SK-N-SH (cell line): ENCODE results near the gene MICALL1. TPM values are rescaled to one million over a fixed set of nuclear protein-coding genes. Genes with fewer than 3 reads are reported as not detected.

ENCODE experiments used
- CTCF ChIA-PET: fragments of 300-600, 350-600 bp; formaldehyde crosslinking; extraction: SDS; loops from one replicate; lab custom pipeline; 2021; lab: Yijun Ruan, JAX
- POLR2A ChIA-PET: fragments of 350-600 bp; sonication (Branson Sonifier 250); formaldehyde crosslinking; extraction: SDS; loops from one replicate; lab custom pipeline; 2020; ENCODE audit warnings: antibody characterized with exemption, inconsistent platforms; lab: Yijun Ruan, JAX
- DNase-seq: peaks from one replicate; pipeline ENCODE4 v3.0.0; 2012
- H2AFZ ChIP-seq: fragments of 200-600 bp; sonication (generic); 2 replicates; pipeline ENCODE4 v1.8.1; 2016; ENCODE audit warnings: antibody characterized with exemption, mild to moderate bottlenecking, low read depth
- H3F3A ChIP-seq: fragments of 200-600 bp; sonication (generic); replicated peaks from 2 replicates; pipeline ENCODE3; 2016; ENCODE audit warnings: antibody characterized with exemption, mild to moderate bottlenecking; ENCODE audit not compliant: insufficient read depth
- H3K27ac ChIP-seq, 2 experiments: fragments of 200-500 bp in 1 of 2; fragments of 200-600 bp in 1 of 2; sonication (Bioruptor generic) in 1 of 2; sonication (generic), shearing (Covaris generic) in 1 of 2; 2 replicates each; pipeline versions ENCODE4 v1.5.1 to v1.6.1; 2014 to 2016; ENCODE audit warnings: low read depth in 2 of 2, inconsistent platforms in 1 of 2, low read length in 1 of 2, mild to moderate bottlenecking in 1 of 2, mixed read lengths in 1 of 2
- H3K27me3 ChIP-seq: fragments of 200-600 bp; sonication (generic), shearing (Covaris generic); 2 replicates; pipeline ENCODE4 v1.6.1; 2016; ENCODE audit warnings: mixed run types; ENCODE audit not compliant: insufficient read depth
- H3K36me3 ChIP-seq, 2 experiments: fragments of 200-500 bp in 1 of 2; fragments of 200-600 bp in 1 of 2; sonication (Bioruptor generic) in 1 of 2; sonication (generic) in 1 of 2; replicated peaks in 1 of 2; 2 replicates each; pipeline versions ENCODE3 to v1.5.1; 2014 to 2016; ENCODE audit warnings: low read length in 1 of 2, mild to moderate bottlenecking in 1 of 2; ENCODE audit not compliant: insufficient read depth in 2 of 2, control insufficient read depth in 1 of 2
- H3K4me1 ChIP-seq, 2 experiments: fragments of 200-500 bp in 1 of 2; fragments of 200-600 bp in 1 of 2; sonication (Bioruptor generic) in 1 of 2; sonication (generic), shearing (Covaris generic) in 1 of 2; 2 replicates each; pipeline versions ENCODE4 v1.5.1 to v1.6.1; 2014 to 2016; ENCODE audit warnings: low read depth in 1 of 2, low read length in 1 of 2, mixed run types in 1 of 2; ENCODE audit not compliant: insufficient read depth in 2 of 2, control insufficient read depth in 1 of 2
- H3K4me2 ChIP-seq: fragments of 200-600 bp; sonication (generic), shearing (Covaris generic); 2 replicates; pipeline ENCODE4 v1.6.1; 2017; ENCODE audit warnings: mixed run types
- H3K4me3 ChIP-seq, 2 experiments: fragments of 200-500 bp in 1 of 2; fragments of 200-600 bp in 1 of 2; sonication (Bioruptor generic) in 1 of 2; sonication (generic), shearing (Covaris generic) in 1 of 2; 2 replicates each; pipeline versions ENCODE4 v1.5.1 to v1.8.1; 2014 to 2016; ENCODE audit warnings: low read depth in 2 of 2, inconsistent platforms in 1 of 2, low read length in 1 of 2, mild to moderate bottlenecking in 1 of 2, mixed read lengths in 1 of 2, moderate library complexity in 1 of 2
- H3K79me2 ChIP-seq: fragments of 200-600 bp; sonication (generic); 2 replicates; pipeline ENCODE4 v1.8.1; 2017; ENCODE audit warnings: mild to moderate bottlenecking; ENCODE audit not compliant: insufficient read depth
- H3K9ac ChIP-seq: fragments of 200-600 bp; sonication (generic); 2 replicates; pipeline ENCODE4 v1.6.1; 2017; ENCODE audit warnings: mixed run types
- H3K9me2 ChIP-seq: fragments of 200-600 bp; sonication (generic); 2 replicates; pipeline ENCODE4 v1.6.1; 2017; ENCODE audit warnings: mixed run types
- H3K9me3 ChIP-seq: fragments of 200-600 bp; sonication (generic); 2 replicates; pipeline ENCODE4 v1.6.1; 2017; ENCODE audit warnings: mixed run types, mild to moderate bottlenecking, moderate library complexity
- H4K20me1 ChIP-seq: fragments of 200-600 bp; sonication (generic); 2 replicates; pipeline ENCODE4 v1.6.1; 2017; ENCODE audit warnings: mild to moderate bottlenecking, mixed run types; ENCODE audit not compliant: insufficient read depth
- FOSL2 ChIP-seq: IDR thresholded peaks from 2 replicates; pipeline ENCODE4 v1.4.0; 2012; ENCODE audit warnings: low read depth, mild to moderate bottlenecking, moderate library complexity, borderline replicate concordance
- GABPA ChIP-seq: IDR thresholded peaks from 2 replicates; pipeline ENCODE4 v1.4.0; 2012; ENCODE audit warnings: low read depth, mild to moderate bottlenecking
- GATA2 ChIP-seq: sonication (generic); formaldehyde crosslinking; IDR thresholded peaks from 2 replicates; pipeline ENCODE4 v1.5.0; 2020; ENCODE audit warnings: mild to moderate bottlenecking, missing genetic modification reagents
- JUND ChIP-seq: IDR thresholded peaks from 2 replicates; pipeline ENCODE4 v1.4.0; 2012
- MEF2A ChIP-seq: IDR thresholded peaks from 2 replicates; pipeline ENCODE4 v1.4.0; 2012; ENCODE audit warnings: low read depth, borderline replicate concordance
- NRF1 ChIP-seq: IDR thresholded peaks from 2 replicates; pipeline ENCODE4 v1.6.1; 2012; ENCODE audit warnings: low read depth, mild to moderate bottlenecking, low read length
- POLR2AphosphoS5 ChIP-seq: IDR thresholded peaks from 2 replicates; pipeline ENCODE4 v1.6.1; 2012; ENCODE audit warnings: low read depth, low read length
- RAD21 ChIP-seq: IDR thresholded peaks from 2 replicates; pipeline ENCODE4 v1.6.1; 2012; ENCODE audit warnings: mild to moderate bottlenecking, low read length
- RFX5 ChIP-seq: IDR thresholded peaks from 2 replicates; pipeline ENCODE4 v1.6.1; 2012; ENCODE audit warnings: mild to moderate bottlenecking, improper control_type of control experiment, low read length
- RXRA ChIP-seq: IDR thresholded peaks from 2 replicates; pipeline ENCODE4 v1.4.0; 2012; ENCODE audit warnings: low read depth, mild to moderate bottlenecking, borderline replicate concordance
- SIN3A ChIP-seq: IDR thresholded peaks from 2 replicates; pipeline ENCODE4 v1.6.1; 2012; ENCODE audit warnings: low read depth, mild to moderate bottlenecking, low read length, moderate library complexity, borderline replicate concordance
- SMC3 ChIP-seq: IDR thresholded peaks from 2 replicates; pipeline ENCODE4 v1.6.1; 2012; ENCODE audit warnings: low read depth, low read length, improper control_type of control experiment
- TCF12 ChIP-seq: IDR thresholded peaks from 2 replicates; pipeline ENCODE4 v1.4.0; 2012
- TEAD4 ChIP-seq: IDR thresholded peaks from 2 replicates; pipeline ENCODE4 v1.4.0; 2012; ENCODE audit warnings: mild to moderate bottlenecking, borderline replicate concordance; ENCODE audit not compliant: insufficient read depth
- YY1 ChIP-seq: IDR thresholded peaks from 2 replicates; pipeline ENCODE4 v1.4.0; 2012; ENCODE audit warnings: low read depth, mild to moderate bottlenecking
- WGBS: methylation state at CpG from one replicate; pipeline ENCODE4 v1.1.6; 2017; ENCODE audit warnings: low lambda C conversion rate; 5-methylcytosine and 5-hydroxymethylcytosine counted together
- polyA plus RNA-seq, 3 experiments: library from polyadenylated mRNA; depleted of rRNA; stranded (reverse); fragments of >200 nt; gene quantifications; 2 replicates each; pipeline ENCODE4 v1.2.3, GENCODE V29; 2012
- TF ChIP-seq, protein P1 (sequence below): IDR thresholded peaks from 2 replicates; pipeline ENCODE4; 2012
- TF ChIP-seq, protein P2 (sequence below): IDR thresholded peaks from 2 replicates; pipeline ENCODE4 v1.4.0; 2012; ENCODE audit warnings: low read depth, borderline replicate concordance
- TF ChIP-seq, protein P3 (sequence below): IDR thresholded peaks from 2 replicates; pipeline ENCODE4 v1.4.0; 2012; ENCODE audit warnings: low read depth, borderline replicate concordance

Gene MICALL1
- polyA plus RNA-seq, 1 of the 3 experiments (the other 2 are of a cell fraction): 12.9 TPM

DNA sequence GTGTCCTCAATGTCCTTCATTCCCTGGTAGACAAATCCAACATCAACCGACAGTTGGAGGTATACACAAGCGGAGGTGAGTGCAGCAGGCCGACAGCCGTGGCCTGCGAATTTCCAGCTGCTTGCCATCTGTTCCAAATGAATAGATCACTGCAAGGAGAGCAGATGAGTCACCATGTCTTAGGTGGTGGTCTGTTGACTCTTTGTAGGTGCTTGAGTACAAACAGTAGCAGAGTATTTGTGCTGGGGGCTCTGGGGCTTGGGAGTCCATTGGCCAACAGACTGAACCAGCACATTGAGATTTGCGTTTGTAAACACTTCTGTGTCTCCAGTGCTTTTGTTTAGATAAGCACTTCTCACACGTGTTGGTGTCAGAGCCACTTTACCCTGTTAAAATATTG is 35.8 kb upstream of the MICALL1 start:
- H3K9me2 ChIP-seq: no peaks in the 10 kb centered on the region
- POLR2A ChIA-PET: no interaction called here
- no peak overlapping the region for H3K27ac ChIP-seq

DNA sequence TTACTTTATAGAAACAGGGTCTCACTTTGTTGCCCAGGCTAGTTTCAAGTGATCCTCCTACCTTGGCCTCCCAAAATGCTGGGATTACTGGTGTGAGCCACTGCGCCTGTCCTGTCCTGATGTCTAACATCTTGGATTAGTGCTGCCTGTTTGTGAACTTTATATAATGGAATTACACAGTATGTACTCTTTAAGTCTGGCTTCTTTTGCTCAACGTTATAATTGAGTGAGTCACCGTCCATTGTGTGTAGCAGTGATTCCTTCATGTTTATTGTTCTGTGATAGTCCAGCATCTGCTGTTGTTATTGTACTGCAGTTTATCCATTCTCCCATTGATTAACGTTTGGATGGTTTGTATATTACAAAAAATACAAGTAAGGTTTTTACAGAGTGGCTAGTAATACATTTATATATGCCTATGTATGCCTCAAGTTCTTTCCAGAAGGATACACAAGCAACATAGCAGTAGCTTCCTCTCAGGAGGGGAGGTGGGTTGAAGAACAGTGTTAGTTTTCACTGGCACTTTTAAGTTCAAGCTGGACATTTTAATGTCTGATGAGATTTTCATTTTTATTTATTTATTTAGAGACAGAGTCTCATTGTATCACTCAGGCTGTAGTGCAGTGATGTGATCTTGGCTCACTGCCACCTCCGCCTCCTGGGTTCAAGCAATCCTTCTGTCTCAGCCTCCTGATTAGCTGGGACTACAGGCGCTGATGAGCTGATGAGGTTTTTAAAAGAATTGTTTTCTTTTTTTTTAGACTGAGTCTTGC is 25.2 kb upstream of the MICALL1 start:
- no peak for TF ChIP-seq SMC3
- TF ChIP-seq, protein P1, sequence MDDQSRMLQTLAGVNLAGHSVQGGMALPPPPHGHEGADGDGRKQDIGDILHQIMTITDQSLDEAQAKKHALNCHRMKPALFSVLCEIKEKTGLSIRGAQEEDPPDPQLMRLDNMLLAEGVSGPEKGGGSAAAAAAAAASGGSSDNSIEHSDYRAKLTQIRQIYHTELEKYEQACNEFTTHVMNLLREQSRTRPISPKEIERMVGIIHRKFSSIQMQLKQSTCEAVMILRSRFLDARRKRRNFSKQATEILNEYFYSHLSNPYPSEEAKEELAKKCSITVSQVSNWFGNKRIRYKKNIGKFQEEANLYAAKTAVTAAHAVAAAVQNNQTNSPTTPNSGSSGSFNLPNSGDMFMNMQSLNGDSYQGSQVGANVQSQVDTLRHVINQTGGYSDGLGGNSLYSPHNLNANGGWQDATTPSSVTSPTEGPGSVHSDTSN: no peak
- TF ChIP-seq YY1: no peak
- TF ChIP-seq SIN3A: no peak
- TF ChIP-seq FOSL2: peak; percentile 67
- TF ChIP-seq JUND: peak; percentile 61; the same call in 1 of the 2 replicates
- TF ChIP-seq GATA2 (CRISPR knock-in tag): no peak
- TF ChIP-seq POLR2AphosphoS5: no peak
- TF ChIP-seq GABPA: no peak
- no peak for TF ChIP-seq RAD21
- no peak for TF ChIP-seq RFX5
- no peak for TF ChIP-seq NRF1
- TF ChIP-seq, protein P2, sequence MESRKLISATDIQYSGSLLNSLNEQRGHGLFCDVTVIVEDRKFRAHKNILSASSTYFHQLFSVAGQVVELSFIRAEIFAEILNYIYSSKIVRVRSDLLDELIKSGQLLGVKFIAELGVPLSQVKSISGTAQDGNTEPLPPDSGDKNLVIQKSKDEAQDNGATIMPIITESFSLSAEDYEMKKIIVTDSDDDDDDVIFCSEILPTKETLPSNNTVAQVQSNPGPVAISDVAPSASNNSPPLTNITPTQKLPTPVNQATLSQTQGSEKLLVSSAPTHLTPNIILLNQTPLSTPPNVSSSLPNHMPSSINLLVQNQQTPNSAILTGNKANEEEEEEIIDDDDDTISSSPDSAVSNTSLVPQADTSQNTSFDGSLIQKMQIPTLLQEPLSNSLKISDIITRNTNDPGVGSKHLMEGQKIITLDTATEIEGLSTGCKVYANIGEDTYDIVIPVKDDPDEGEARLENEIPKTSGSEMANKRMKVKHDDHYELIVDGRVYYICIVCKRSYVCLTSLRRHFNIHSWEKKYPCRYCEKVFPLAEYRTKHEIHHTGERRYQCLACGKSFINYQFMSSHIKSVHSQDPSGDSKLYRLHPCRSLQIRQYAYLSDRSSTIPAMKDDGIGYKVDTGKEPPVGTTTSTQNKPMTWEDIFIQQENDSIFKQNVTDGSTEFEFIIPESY: no peak
- TF ChIP-seq RXRA: no peak
- TF ChIP-seq, protein P3, sequence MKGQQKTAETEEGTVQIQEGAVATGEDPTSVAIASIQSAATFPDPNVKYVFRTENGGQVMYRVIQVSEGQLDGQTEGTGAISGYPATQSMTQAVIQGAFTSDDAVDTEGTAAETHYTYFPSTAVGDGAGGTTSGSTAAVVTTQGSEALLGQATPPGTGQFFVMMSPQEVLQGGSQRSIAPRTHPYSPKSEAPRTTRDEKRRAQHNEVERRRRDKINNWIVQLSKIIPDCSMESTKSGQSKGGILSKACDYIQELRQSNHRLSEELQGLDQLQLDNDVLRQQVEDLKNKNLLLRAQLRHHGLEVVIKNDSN: no peak
- TF ChIP-seq MEF2A: no peak
- TF ChIP-seq, all 33 proteins: peak for 2
- no peak for DNase-seq
- Histone ChIP-seq H3K36me3 (peaks cover 33 to 63% of the 10 kb centered on the region in 2 experiments), H3K9me3 (no peaks in the 10 kb centered on the region), H3K27me3 (no peaks in the 10 kb centered on the region), H3K27ac (peak overlapping the region in 1 of 2 experiments; percentile 70; a peak in 2 of 4 replicates), H3K4me3 (no peak overlapping the region), H3K79me2 (peaks cover 84% of the 10 kb centered on the region), H3K9me2 (no peaks in the 10 kb centered on the region), H3F3A (peaks cover 30% of the 10 kb centered on the region), H3K4me1 (peaks cover 2 to 10% of the 10 kb centered on the region in 2 experiments; a peak in 3 of 4 replicates), H3K4me2 (peak overlapping the region; percentile 53; the same call in 1 of the 2 replicates), H2AFZ (no peak overlapping the region), H4K20me1 (peaks cover 49% of the 10 kb centered on the region), H3K9ac (peak overlapping the region; percentile 3; the same call in 1 of the 2 replicates)
- 56% methylated on average over 6 of the region's 6 CpGs for WGBS
- POLR2A ChIA-PET: interaction anchor here (0.7 kb wide), 1 partner anchor 25 kb away, joined by 5 read pairs; no protein-coding TSS in a partner anchor
- CTCF ChIA-PET: interaction anchor here (0.7 to 4.5 kb wide), 3 partner anchors 12 to 63 kb away, joined by 3 to 33 read pairs (median 11); no protein-coding TSS in a partner anchor

More for the DNA sequence above, 35.8 kb upstream of the MICALL1 start:
- DNase-seq: no peak
- no peak overlapping the region for H2AFZ ChIP-seq
- CTCF ChIA-PET: no interaction called here
- peaks cover 41% of the 10 kb centered on the region; the same call in 1 of the 2 replicates for H3K79me2 ChIP-seq
- peaks cover 46 to 82% of the 10 kb centered on the region in 2 experiments for H3K36me3 ChIP-seq
- 95% methylated on average over 7 of the region's 7 CpGs for WGBS
- no peaks in the 10 kb centered on the region for H4K20me1 ChIP-seq
- peaks cover 11% of the 10 kb centered on the region for H3F3A ChIP-seq
- H3K9ac ChIP-seq: no peak overlapping the region
- H3K4me1 ChIP-seq: no peaks in the 10 kb centered on the region
- TF ChIP-seq TCF12 (peak; percentile 47), TEAD4 (no peak)
- H3K4me3 ChIP-seq: no peak overlapping the region
- no peak overlapping the region for H3K4me2 ChIP-seq
- no peaks in the 10 kb centered on the region for H3K9me3 ChIP-seq
- no peaks in the 10 kb centered on the region for H3K27me3 ChIP-seq
